T-helper 1 cell (primary cell): ENCODE data around the gene CMTM3.
"Not testable (repeated sequence)": the region's sequence is repeated elsewhere in the genome, so short reads cannot be mapped to it uniquely, and the experiment has no call there.

ENCODE experiments used
- DNase-seq, 5 donors: peaks; one replicate each; pipeline ENCODE4 v3.0.0-alpha.2; 2012 to 2020

CMTM3 gene

GRCh38 chr16:66637806-66638205, 33.3 kb downstream of the CMTM3 start:
- no peak for DNase-seq

GRCh38 chr16:66639091-66639885, 34.8 kb downstream of the CMTM3 start:
- DNase-seq: no peak

GRCh38 chr16:66640724-66641314, 36.3 kb downstream of the CMTM3 start:
- no peak for DNase-seq

GRCh38 chr16:66641387-66641786, 36.9 kb downstream of the CMTM3 start:
- DNase-seq: no peak

- DNase-seq: no peak
These were observed 43.4 kb downstream of the CMTM3 start for GRCh38 chr16:66647866-66648265.

GRCh38 chr16:66649167-66649566, 44.7 kb downstream of the CMTM3 start:
- no peak for DNase-seq

GRCh38 chr16:66649636-66650205, 45.2 kb downstream of the CMTM3 start:
- no peak for DNase-seq

GRCh38 chr16:66650707-66651473, 46.4 kb downstream of the CMTM3 start:
- peak; percentile 41 to 80 (median 63) for DNase-seq

GRCh38 chr16:66651474-66651765, 46.9 kb downstream of the CMTM3 start:
- DNase-seq: no peak

GRCh38 chr16:66651965-66652364, 47.5 kb downstream of the CMTM3 start:
- DNase-seq: no peak

GRCh38 chr16:66652661-66653360, 48.3 kb downstream of the CMTM3 start:
- DNase-seq: no peak

GRCh38 chr16:66653581-66654350, 49.3 kb downstream of the CMTM3 start:
- no peak for DNase-seq

GRCh38 chr16:66656547-66656946, 52.0 kb downstream of the CMTM3 start:
- DNase-seq: no peak

- DNase-seq: no peak
These were observed 53.8 kb downstream of the CMTM3 start for GRCh38 chr16:66658143-66658859.

- no peak for DNase-seq
These were observed 54.3 kb downstream of the CMTM3 start for GRCh38 chr16:66658860-66659190.

GRCh38 chr16:66660422-66661209, 56.1 kb downstream of the CMTM3 start:
- DNase-seq: no peak

- no peak for DNase-seq
These were observed 56.7 kb downstream of the CMTM3 start for GRCh38 chr16:66661210-66661560.

GRCh38 chr16:66661671-66662346, 57.3 kb downstream of the CMTM3 start:
- DNase-seq: not testable (repeated sequence)

- DNase-seq: no peak
These were observed 58.1 kb downstream of the CMTM3 start for GRCh38 chr16:66662445-66663194.
